NCI-H2196 treated with DMSO at 0.1 percent for 48 hours (cell line): ENCODE data around the gene TNFAIP2.

ENCODE experiments used
- DNase-seq: peaks from one replicate; lab custom pipeline; 2025; ENCODE audit not compliant: unreplicated experiment; lab: John Stamatoyannopoulos, UW

Gene TNFAIP2

DNA sequence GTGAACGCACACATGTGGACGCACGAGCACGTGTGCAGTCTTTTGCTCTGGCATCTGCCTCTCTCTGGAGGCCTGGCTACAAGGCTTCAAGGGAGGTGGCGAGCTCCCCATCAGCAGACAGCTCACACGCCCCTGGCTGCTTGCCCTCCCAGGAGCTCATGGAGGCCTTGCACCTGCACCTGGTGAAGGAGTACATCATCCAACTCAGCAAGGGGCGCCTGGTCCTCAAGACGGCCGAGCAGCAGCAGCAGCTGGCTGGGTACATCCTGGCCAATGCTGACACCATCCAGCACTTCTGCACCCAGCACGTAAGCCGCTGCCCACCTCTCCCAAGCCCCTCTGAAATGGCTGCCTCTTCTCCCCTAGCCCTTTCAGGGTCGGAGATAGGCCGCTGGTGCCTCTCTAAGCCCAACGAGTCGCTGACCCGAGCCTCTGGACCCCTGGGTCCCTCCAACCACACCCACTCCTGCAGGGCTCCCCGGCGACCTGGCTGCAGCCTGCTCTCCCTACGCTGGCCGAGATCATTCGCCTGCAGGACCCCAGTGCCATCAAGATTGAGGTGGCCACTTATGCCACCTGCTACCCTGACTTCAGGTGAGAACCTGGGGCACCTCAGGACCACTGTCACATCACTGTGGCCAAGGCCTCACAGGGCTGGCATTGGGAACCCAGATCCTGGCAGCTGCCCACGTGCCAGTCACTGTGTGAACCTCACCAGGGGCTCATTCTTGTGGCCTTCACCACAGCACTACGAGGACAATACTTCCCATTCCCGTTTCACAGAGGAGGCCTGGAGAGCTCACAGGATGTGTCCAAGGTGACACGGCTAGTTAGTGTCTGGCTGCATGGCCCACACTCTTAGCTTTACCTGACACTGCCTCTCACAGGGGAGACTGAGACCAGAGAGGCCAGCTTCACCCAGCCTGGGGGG is 10.2 kb downstream of the TNFAIP2 start:
- DNase-seq, result no peak

- no peak for DNase-seq
Observed at GRCh38 chr14:103134405-103134804, 11.1 kb downstream of the TNFAIP2 start.

GRCh38 chr14:103134919-103135318 is 11.7 kb downstream of the TNFAIP2 start:
- DNase-seq, result no peak

- DNase-seq, result no peak
Observed at GRCh38 chr14:103135333-103136260, 12.3 kb downstream of the TNFAIP2 start.

- DNase-seq, result no peak
Observed at GRCh38 chr14:103136388-103137271, 13.4 kb downstream of the TNFAIP2 start.

DNA sequence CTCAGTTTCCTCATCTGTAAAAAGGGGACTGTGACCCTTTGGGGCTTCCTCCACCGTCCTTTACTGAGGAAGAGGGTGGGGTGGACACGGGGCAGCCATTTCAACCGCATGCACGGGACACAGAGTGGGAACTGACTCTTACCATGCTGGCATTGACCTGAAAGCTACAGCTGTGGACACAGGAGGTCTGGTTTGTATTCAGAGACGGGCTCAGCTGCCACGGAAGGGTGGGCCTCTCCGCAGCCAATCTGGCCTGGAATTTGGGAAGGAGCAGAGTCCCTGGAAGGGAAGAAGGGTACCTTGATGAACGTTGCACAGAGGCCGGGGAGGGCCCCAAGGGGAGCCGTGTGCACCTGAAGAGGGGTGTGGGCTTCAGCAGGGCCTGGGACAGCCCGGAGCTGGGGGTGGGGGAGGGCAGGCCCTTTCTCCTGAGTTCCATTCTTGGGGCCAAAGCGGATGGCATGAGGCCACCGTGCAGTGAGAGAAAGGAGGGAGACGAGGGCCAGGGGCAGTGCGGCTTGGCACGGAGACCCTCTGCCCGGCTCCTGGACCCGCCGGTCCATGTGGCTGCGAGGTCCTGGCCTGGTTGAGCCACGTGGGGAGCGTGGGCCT is 14.5 kb downstream of the TNFAIP2 start:
- no peak for DNase-seq

DNA sequence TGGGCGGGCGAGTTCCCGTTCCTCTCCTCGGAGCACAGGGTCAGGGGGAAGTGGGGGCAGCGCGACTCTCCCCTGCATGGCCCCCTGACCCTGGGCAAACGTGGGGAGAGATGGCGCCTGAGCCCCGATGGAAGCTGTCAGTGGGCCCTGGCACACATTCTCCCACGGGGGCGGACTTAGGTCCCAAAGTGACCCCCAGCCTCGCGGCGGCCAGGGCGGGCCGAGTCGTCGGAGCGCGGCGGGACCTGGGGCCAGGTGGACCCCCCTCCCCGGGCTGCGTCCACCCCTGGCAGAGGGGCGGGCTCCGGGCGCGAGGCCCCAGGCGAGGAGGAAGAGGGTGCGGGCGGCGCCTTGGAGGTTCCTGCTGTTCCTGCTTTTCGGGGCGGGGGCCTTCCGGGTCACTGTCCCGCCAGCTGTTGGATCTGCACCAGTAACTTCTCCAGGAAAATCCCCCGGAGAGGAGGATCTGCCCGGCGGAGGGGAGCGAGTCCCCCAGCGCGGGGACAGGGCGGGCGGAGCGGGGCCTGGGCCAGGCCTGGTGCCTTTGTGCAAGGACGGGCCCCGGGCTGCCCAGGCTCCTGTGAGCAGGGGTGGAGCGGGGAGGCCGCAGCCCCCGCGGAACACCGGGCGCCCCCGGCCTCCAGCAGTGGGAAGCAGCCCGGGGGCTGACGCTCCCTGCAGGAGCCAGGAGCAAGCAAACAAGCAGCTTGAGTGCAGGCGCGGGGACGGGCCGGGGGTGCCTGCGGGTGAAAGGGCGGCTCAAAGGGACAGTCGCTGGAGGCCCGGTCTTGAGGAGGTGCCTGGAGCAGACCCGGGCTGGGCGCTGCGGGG is 15.3 kb downstream of the TNFAIP2 start:
- DNase-seq, result no peak

DNA sequence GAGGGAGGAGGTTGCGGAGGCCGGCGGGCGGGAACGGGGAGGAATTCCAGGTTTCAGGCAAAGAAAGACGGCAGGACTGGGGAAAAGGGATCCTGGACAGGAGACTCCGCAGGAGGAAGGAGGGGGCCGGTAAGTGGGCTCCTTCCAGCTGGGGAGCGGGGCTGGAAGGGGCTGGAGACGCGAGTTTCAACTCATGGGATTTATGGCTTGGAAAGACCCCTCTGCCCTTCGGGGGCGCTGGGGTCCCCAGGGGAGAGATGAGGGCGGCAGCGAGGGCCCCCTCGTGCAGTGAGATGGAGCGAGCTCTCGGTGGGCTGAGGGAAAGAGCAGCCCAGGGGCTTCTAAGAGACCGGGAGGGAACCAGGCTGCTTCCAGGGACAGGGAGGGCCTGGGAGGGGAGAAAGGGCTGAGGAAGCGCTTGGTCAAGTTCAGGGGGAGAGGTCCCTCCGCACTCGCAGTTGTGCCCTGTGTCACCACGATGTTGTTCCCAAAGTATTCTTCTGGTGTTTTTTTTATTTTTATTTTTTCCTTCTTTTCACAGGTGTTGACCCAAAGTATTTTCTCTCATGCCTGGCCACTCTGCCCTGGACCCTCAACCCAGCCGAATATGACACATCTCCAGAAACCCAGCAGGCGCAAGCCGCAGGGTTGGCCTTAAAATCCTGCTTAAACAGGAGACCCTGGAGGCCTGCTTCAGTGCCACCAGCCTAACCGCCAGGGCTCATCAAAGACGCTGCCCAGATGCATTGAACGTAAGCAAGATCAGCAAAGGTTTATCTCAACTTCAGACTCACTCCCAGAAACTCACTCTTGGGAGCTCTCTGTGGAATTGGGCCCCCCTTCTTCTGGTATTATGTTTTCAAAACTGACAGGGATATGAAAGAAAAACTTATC is 16.1 kb downstream of the TNFAIP2 start:
- DNase-seq, result no peak

DNA sequence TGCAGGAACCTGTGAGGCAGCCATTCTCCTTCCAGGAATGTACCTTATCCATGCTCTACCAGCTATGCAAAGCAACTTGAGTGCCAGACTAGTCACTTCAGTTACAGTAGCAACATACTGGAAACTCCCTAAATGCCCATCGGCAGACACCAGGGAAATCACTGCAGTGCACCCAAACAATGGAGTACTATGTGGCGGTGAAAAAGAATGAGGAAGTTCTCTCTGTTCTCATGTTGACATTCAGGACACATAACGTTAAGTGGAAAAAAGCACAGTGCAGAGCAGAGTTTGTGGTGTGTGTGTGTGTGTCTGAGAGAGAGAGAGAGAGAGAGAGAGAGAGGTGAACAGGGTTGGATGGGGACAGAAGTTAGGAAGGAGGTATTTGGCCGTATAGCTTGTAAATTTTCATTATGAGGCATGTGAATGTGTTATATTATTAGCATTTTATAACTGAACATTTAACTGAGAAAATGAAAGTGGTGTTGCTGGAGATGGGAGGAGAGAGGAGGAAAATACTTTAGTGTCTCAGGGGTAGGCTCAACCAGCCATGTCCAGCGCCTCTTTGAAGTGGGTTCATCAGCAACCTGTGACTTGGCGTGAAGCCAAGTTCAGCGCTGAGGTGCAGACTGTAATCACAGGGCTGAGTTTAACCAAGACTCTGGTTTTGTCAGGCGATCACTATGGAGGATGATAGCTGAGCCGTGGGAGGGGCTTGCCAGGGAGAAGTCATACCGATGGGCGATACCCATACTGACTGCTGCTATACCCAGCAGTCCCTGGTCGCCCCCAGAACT is 17.3 kb downstream of the TNFAIP2 start:
- DNase-seq, result no peak

DNA sequence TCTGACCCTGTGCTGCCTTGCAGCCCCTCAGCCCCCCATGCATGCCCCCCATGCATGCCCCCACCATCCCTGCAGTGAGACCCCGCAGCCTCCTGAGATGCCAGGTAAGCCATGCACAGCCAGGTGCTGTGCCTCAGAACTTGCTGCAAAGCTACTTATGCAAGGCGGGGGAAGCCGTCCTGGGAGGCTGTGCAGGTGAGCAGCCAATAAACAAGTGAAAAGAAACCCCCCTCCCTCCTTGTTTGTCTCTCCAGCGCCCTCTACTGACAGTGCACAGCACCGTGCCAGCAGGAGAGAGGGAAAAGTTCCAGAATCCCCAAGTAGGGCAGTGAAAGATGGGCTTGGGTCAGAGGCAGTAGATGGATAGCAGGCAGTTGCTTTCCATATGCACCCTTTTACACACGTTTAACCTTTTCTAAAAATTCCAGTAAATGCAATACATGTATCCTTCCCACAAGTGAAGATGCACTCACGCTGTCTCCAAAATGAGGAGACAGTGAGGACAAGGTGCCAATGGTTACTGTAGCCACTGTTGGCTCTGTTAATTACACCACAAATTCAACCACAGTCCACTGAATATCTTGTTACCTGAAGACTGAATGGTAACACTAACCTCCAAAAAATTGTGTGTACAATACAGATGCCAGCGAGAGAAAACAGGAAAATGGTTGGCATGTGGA is 18.0 kb downstream of the TNFAIP2 start:
- DNase-seq, result peak; percentile 46

- DNase-seq, result no peak
Observed at GRCh38 chr14:103142026-103142425, 18.8 kb downstream of the TNFAIP2 start.

- DNase-seq, result no peak
Observed at GRCh38 chr14:103142721-103143302, 19.6 kb downstream of the TNFAIP2 start.

GRCh38 chr14:103143506-103143905 is 20.2 kb downstream of the TNFAIP2 start:
- DNase-seq, result no peak

GRCh38 chr14:103144085-103144484 is 20.8 kb downstream of the TNFAIP2 start:
- no peak for DNase-seq

- no peak for DNase-seq
Observed at GRCh38 chr14:103146141-103146709, 23.0 kb downstream of the TNFAIP2 start.
